CD4-positive, alpha-beta T cell (primary cell): ENCODE measurements around the gene OCRL. TPM values are rescaled to one million over a fixed set of nuclear protein-coding genes. Genes with fewer than 3 reads are reported as not detected.

Experiments
- ATAC-seq: fragments of 200-7000 bp; cut with Tn5 transposase; one replicate; pipeline ENCODE4 v1.10.0; 2022; ENCODE audit warnings: mild to moderate bottlenecking; ENCODE audit not compliant: poor library complexity
- CTCF ChIA-PET: fragments of 350-600 bp; sonication (Branson Sonifier 250); formaldehyde crosslinking; loops from one replicate; lab custom pipeline; 2021; ENCODE audit warnings: antibody characterized with exemption, inconsistent platforms; lab: Charles Lee
- POLR2A ChIA-PET: fragments of 350-600 bp; sonication (Branson Sonifier 250); formaldehyde crosslinking; loops from one replicate; lab custom pipeline; 2021; ENCODE audit warnings: antibody characterized with exemption, inconsistent platforms; lab: Charles Lee
- DNase-seq, 14 experiments: peaks; one replicate each; pipeline ENCODE4 v3.0.0-alpha.2; 2013 to 2020; ENCODE audit warnings: mixed read lengths in 2 of 14
- H3K27ac ChIP-seq, 2 donors: one replicate each; pipeline versions ENCODE4 v1.5.1 to v1.7.0; 2013; ENCODE audit warnings: low read length in 2 of 2, low read depth in 1 of 2, mild to moderate bottlenecking in 1 of 2
- H3K27me3 ChIP-seq, 2 experiments: 1 replicate in 1 of 2; 2 replicates in 1 of 2; pipeline versions ENCODE4 v1.6.1 to v1.7.0; 2013; ENCODE audit warnings: low read length in 2 of 2, control low read depth in 1 of 2, mild to moderate bottlenecking in 1 of 2, moderate library complexity in 1 of 2; ENCODE audit not compliant: insufficient read depth in 2 of 2, control insufficient read depth in 1 of 2
- H3K36me3 ChIP-seq: one replicate; pipeline ENCODE4 v1.6.1; 2013; ENCODE audit warnings: low read length, control low read depth; ENCODE audit not compliant: insufficient read depth
- H3K4me1 ChIP-seq: one replicate; pipeline ENCODE4 v1.6.1; 2013; ENCODE audit warnings: low read length, control low read depth; ENCODE audit not compliant: insufficient read depth
- H3K4me3 ChIP-seq: one replicate; pipeline ENCODE4 v1.5.1; 2013; ENCODE audit warnings: mild to moderate bottlenecking, low read length, moderate library complexity
- H3K9me3 ChIP-seq, 2 experiments: 1 replicate in 1 of 2; 2 replicates in 1 of 2; pipeline versions ENCODE4 v1.6.1 to v1.7.0; 2013; ENCODE audit warnings: low read length in 2 of 2, mild to moderate bottlenecking in 2 of 2, control low read depth in 1 of 2, moderate library complexity in 1 of 2; ENCODE audit not compliant: control insufficient read depth in 1 of 2, insufficient read depth in 1 of 2
- H3K27ac Mint-ChIP-seq: one replicate; pipeline ENCODE4 v1.8.0; 2020; ENCODE audit warnings: mixed read lengths
- H3K27me3 Mint-ChIP-seq: one replicate; pipeline ENCODE4 v1.8.0; 2021; ENCODE audit warnings: mixed read lengths
- H3K36me3 Mint-ChIP-seq: one replicate; pipeline ENCODE4 v1.8.0; 2021; ENCODE audit warnings: low read depth, mixed read lengths
- H3K4me1 Mint-ChIP-seq: one replicate; pipeline ENCODE4 v1.8.0; 2021; ENCODE audit warnings: low read depth, mixed read lengths
- H3K4me3 Mint-ChIP-seq: one replicate; pipeline ENCODE4 v1.8.0; 2020; ENCODE audit warnings: mild to moderate bottlenecking, mixed read lengths
- H3K9me3 Mint-ChIP-seq: one replicate; pipeline ENCODE4 v1.8.0; 2020; ENCODE audit warnings: mixed read lengths
- CTCF ChIP-seq: fragments of 200-600 bp; IDR thresholded peaks from one replicate; pipeline ENCODE4 v1.8.0; 2022; ENCODE audit warnings: antibody characterized with exemption, mild to moderate bottlenecking
- intact Hi-C, 2 experiments: fragments of 100-400 bp; cut with DNase I in 1 of 2; cut with micrococcal nuclease in 1 of 2; formaldehyde crosslinking; loops; one replicate each; pipeline versions ENCODE4 v1.15.1 to v1.9.0; 2023 to 2025; cut with DNase I, micrococcal nuclease
- total RNA-seq, 174 experiments: library from RNA in 2 of 174; stranded (reverse) in 2 of 174; gene quantifications; one replicate each; pipeline ENCODE4 v1.2.3 and lab custom pipeline; 2021 to 2026

Gene OCRL
- total RNA-seq, 2 experiments from 2014 or later = 4.0 to 4.1 TPM

GRCh38 chrX:129634541-129634940, 94.5 kb downstream of the OCRL start:
- ChIA-PET CTCF (no interaction called here), POLR2A (no interaction called here)
- no peak for ATAC-seq
- Mint-ChIP-seq H3K4me1 (peaks cover 6% of the 10 kb centered on the region), H3K9me3 (no peaks in the 10 kb centered on the region), H3K36me3 (no peaks in the 10 kb centered on the region), H3K27ac (no peak overlapping the region), H3K27me3 (no peaks in the 10 kb centered on the region), H3K4me3 (no peak overlapping the region)
- no peaks in the 10 kb centered on the region for H3K9me3 ChIP-seq
- peaks cover 7% of the 10 kb centered on the region for H3K4me1 ChIP-seq
- intact Hi-C loops = no loop called here
- no peak for DNase-seq
- no peaks in the 10 kb centered on the region for H3K27me3 ChIP-seq
- no peak overlapping the region for H3K27ac ChIP-seq
- H3K36me3 ChIP-seq = no peaks in the 10 kb centered on the region
- H3K4me3 ChIP-seq = no peak overlapping the region
- TF ChIP-seq CTCF = no peak

- intact Hi-C loops = loop anchor here in 1 of 2 experiments (5.0 kb wide), 2 partner anchors 91 to 246 kb away; no protein-coding TSS in a partner anchor
- Mint-ChIP-seq H3K36me3 (no peaks in the 10 kb centered on the region), H3K27me3 (no peaks in the 10 kb centered on the region), H3K27ac (no peak overlapping the region), H3K4me3 (no peak overlapping the region), H3K9me3 (no peaks in the 10 kb centered on the region), H3K4me1 (peaks cover 6% of the 10 kb centered on the region)
- Histone ChIP-seq H3K9me3 (peaks cover 0 to 4% of the 10 kb centered on the region in 2 experiments), H3K27me3 (no peaks in the 10 kb centered on the region), H3K4me1 (peaks cover 7% of the 10 kb centered on the region), H3K4me3 (no peak overlapping the region), H3K27ac (no peak overlapping the region), H3K36me3 (no peaks in the 10 kb centered on the region)
- DNase-seq = no peak
- no peak for TF ChIP-seq CTCF
- ChIA-PET CTCF (interaction anchor here (0.8 kb wide), 1 partner anchor 90 kb away, joined by 3 read pairs; no protein-coding TSS in a partner anchor), POLR2A (no interaction called here)
- ATAC-seq = no peak
These were observed 96.2 kb downstream of the OCRL start for GRCh38 chrX:129636175-129636681.

GRCh38 chrX:129637217-129638109, 97.4 kb downstream of the OCRL start:
- DNase-seq = peak; percentile 54 to 85 (median 68)
- TF ChIP-seq CTCF = peak; percentile 74
- Mint-ChIP-seq H3K4me3 (no peak overlapping the region), H3K9me3 (no peaks in the 10 kb centered on the region), H3K4me1 (peaks cover 6% of the 10 kb centered on the region), H3K27ac (no peak overlapping the region), H3K36me3 (no peaks in the 10 kb centered on the region), H3K27me3 (no peaks in the 10 kb centered on the region)
- CTCF ChIA-PET = interaction anchor here (0.9 to 1.1 kb wide), 3 partner anchors 39 to 186 kb away, joined by 3 to 4 read pairs (median 3); no protein-coding TSS in a partner anchor
- H3K4me1 ChIP-seq = peaks cover 7% of the 10 kb centered on the region
- intact Hi-C loops = loop anchor here (1.0 to 5.0 kb wide), 3 partner anchors 90 to 245 kb away; no protein-coding TSS in a partner anchor
- H3K27me3 ChIP-seq = no peaks in the 10 kb centered on the region
- ATAC-seq = peak; percentile 77
- H3K27ac ChIP-seq = no peak overlapping the region
- peaks cover 0 to 7% of the 10 kb centered on the region in 2 experiments for H3K9me3 ChIP-seq
- no peaks in the 10 kb centered on the region for H3K36me3 ChIP-seq
- POLR2A ChIA-PET = interaction anchor here (1.0 kb wide), 1 partner anchor 161 kb away, joined by 4 read pairs; no protein-coding TSS in a partner anchor
- H3K4me3 ChIP-seq = no peak overlapping the region
